AG09309 (cell line): ENCODE results near the gene NLRC5.

Experiments used
- DNase-seq: peaks from one replicate; pipeline ENCODE4 v3.0.0-alpha.2; 2010; ENCODE audit warnings: low read depth
- H3K4me3 ChIP-seq: 2 replicates; pipeline ENCODE4 v1.5.1; 2011; ENCODE audit warnings: mild to moderate bottlenecking, low read depth, low read length, moderate library complexity; ENCODE audit not compliant: control insufficient read depth
- CTCF ChIP-seq: IDR thresholded peaks from 2 replicates; pipeline ENCODE4 v1.5.1; 2011; ENCODE audit warnings: mild to moderate bottlenecking, low read depth, low read length, inconsistent platforms; ENCODE audit not compliant: insufficient read depth, control insufficient read depth; ENCODE audit errors: missing control alignments

Gene NLRC5

GRCh38 chr16:57125376-57125775 lies 136.0 kb downstream of the NLRC5 start:
- no peak for DNase-seq
- TF ChIP-seq CTCF, result no peak
- no peak overlapping the region for H3K4me3 ChIP-seq

DNA sequence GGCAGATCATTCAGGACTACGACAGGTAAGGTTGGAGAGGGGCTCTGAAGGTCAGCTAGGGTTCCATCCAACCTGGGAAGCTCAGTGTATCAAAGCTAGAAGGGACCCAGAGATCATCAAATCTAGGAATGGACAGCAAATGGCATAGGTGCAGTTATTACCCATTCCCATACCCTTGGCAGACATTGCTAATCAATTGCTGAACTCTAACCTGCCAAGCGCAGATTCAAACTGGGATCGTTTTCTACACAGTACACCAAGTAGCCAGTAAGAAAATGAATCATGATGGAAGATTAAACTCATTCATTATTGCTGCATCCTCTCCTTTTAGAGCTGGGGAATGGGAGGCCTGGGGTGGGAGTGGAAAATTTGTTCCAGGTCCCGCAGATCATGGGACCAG lies 136.6 kb downstream of the NLRC5 start:
- H3K4me3 ChIP-seq, result no peak overlapping the region
- no peak for TF ChIP-seq CTCF
- DNase-seq, result no peak

GRCh38 chr16:57126411-57126810 lies 137.1 kb downstream of the NLRC5 start:
- TF ChIP-seq CTCF, result no peak
- H3K4me3 ChIP-seq, result no peak overlapping the region
- DNase-seq, result no peak

GRCh38 chr16:57127037-57127763 lies 137.8 kb downstream of the NLRC5 start:
- DNase-seq, result no peak
- TF ChIP-seq CTCF, result no peak
- no peak overlapping the region for H3K4me3 ChIP-seq

GRCh38 chr16:57127836-57128235 lies 138.5 kb downstream of the NLRC5 start:
- no peak for TF ChIP-seq CTCF
- no peak for DNase-seq

DNA sequence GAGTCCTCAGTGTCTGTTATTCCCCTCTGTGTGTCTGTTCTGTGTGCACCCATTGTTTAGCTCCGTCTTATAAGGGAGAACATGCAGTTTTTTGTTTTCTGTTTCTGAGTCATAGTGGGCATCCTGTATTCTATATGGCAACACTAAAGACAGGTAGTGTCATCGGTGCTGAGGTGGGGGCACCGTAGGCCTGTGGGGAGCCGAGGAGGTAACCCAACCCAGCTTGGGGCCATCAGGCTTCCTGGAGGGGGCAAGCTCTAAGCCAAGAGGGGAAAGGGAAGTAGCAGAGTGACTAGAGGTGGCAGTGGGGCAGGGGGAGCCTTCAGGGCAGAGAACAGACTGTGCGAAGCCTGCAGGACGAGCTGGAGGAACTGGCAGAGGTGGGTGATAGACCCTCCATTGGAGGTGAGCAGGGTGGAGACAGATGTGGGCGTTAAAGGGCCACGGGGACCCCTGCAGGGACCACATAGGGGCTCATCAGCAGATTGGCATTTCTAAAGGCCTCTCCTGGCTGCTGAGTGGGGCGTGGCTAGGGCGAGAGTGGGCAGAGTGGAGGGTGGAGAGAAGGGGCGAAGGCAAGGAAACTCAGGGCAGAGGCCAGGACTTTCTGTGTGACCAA lies 139.5 kb downstream of the NLRC5 start:
- no peak for TF ChIP-seq CTCF
- no peak overlapping the region for H3K4me3 ChIP-seq
- DNase-seq, result no peak

More at GRCh38 chr16:57127836-57128235, 138.5 kb downstream of the NLRC5 start:
- no peak overlapping the region for H3K4me3 ChIP-seq
